Gastrocnemius medialis (tissue), 4 donors: Measurements from ENCODE around the gene MAPKAP1. TPM values are rescaled to one million over a fixed set of nuclear protein-coding genes. Genes with fewer than 3 reads are reported as not detected.
"Not testable (repeated sequence)": the region's sequence is repeated elsewhere in the genome, so short reads cannot be mapped to it uniquely, and the experiment has no call there.

Source experiments
- ATAC-seq, 2 donors: fragments of 150-250 bp; one replicate each; pipeline ENCODE4 v1.9.1; 2016
- DNase-seq, 2 donors: peaks; one replicate each; pipeline ENCODE4 v3.0.0-alpha.2; 2019
- H3K27ac ChIP-seq, 4 donors: fragments of 200-600 bp; sonication (generic); 1 replicate in 1 of 4; 2 replicates in 3 of 4; pipeline ENCODE4 v1.5.1; 2016 to 2018; ENCODE audit warnings: mild to moderate bottlenecking in 2 of 4, moderate library complexity in 1 of 4
- H3K27me3 ChIP-seq, 3 donors: fragments of 200-600 bp; sonication (generic) in 2 of 3; 1 replicate in 1 of 3; 2 replicates in 2 of 3; pipeline versions ENCODE4 v1.5.1 to v1.6.0; 2016 to 2019; ENCODE audit warnings: mild to moderate bottlenecking in 1 of 3, moderate library complexity in 1 of 3
- H3K36me3 ChIP-seq, 2 donors: fragments of 200-600 bp; sonication (generic) in 1 of 2; one replicate each; pipeline ENCODE4 v1.5.1; 2017 to 2018
- H3K4me1 ChIP-seq, 2 donors: fragments of 200-600 bp; sonication (generic) in 1 of 2; one replicate each; pipeline ENCODE4 v1.5.1; 2016 to 2017; ENCODE audit warnings: mild to moderate bottlenecking in 2 of 2
- H3K4me3 ChIP-seq, 4 donors: fragments of 200-600 bp; sonication (generic) in 3 of 4; 1 replicate in 1 of 4; 2 replicates in 3 of 4; pipeline ENCODE4 v1.5.1; 2016 to 2019; ENCODE audit warnings: mild to moderate bottlenecking in 2 of 4
- H3K9me3 ChIP-seq, 3 donors: fragments of 200-600 bp; sonication (generic) in 2 of 3; 1 replicate in 1 of 3; 2 replicates in 2 of 3; pipeline ENCODE4 v1.5.1; 2016 to 2019
- CTCF ChIP-seq, 5 experiments: fragments of 450-650 bp in 3 of 5; fragments of 200-600 bp in 2 of 5; sonication (generic) in 2 of 5; IDR thresholded peaks in 4 of 5; conservative IDR thresholded peaks in 1 of 5; 1 replicate in 4 of 5; 2 replicates in 1 of 5; pipeline ENCODE4 v1.5.1; 2016 to 2019; ENCODE audit warnings: antibody characterized with exemption in 5 of 5, mild to moderate bottlenecking in 3 of 5, moderate library complexity in 3 of 5
- POLR2A ChIP-seq, 2 donors: fragments of 450-650 bp; IDR thresholded peaks; one replicate each; pipeline ENCODE4 v1.6.1; 2017; ENCODE audit warnings: antibody characterized with exemption in 2 of 2, mild to moderate bottlenecking in 2 of 2, moderate library complexity in 2 of 2
- in situ Hi-C, 4 donors: fragments of 200-750 bp; cut with MboI; loops; one replicate each; pipeline versions ENCODE4 v1.15.0 to v1.8.0; 2017; ENCODE audit warnings: low sequenced_read_pairs in 4 of 4
- intact Hi-C: fragments of 100-400 bp; cut with DNase I; formaldehyde crosslinking; loops from one replicate; pipeline ENCODE4 v1.15.1; 2023; ENCODE audit warnings: low total_unique reads
- total RNA-seq, 4 donors: library from RNA; depleted of rRNA; stranded (reverse); fragments of >200 nt; gene quantifications; one replicate each; pipeline versions ENCODE4 v1.1.0 to v1.2.3, GENCODE V29; 2016

Gene MAPKAP1
- total RNA-seq, 4 donors from 2014 or later = 58.2 to 123 (median 104) TPM

GRCh38 chr9:125699870-125700269 is 7.1 kb downstream of the MAPKAP1 start:
- Histone ChIP-seq H3K9me3 (no peaks in the 10 kb centered on the region), H3K27ac (no peak overlapping the region), H3K4me1 (peaks cover 9 to 20% of the 10 kb centered on the region in 2 donors), H3K27me3 (no peaks in the 10 kb centered on the region), H3K36me3 (no peaks in the 10 kb centered on the region), H3K4me3 (no peak overlapping the region)
- DNase-seq = no peak
- intact Hi-C loops (no loop called here), in situ Hi-C loops (no loop called here)
- ATAC-seq = no peak
- TF ChIP-seq POLR2A (IDR thresholded peaks at IDR 0.05) (no peak), CTCF (IDR thresholded peaks at IDR 0.05 in 4 of 5, conservative IDR thresholded peaks at IDR 0.05 in 1 of 5) (no peak)

DNA sequence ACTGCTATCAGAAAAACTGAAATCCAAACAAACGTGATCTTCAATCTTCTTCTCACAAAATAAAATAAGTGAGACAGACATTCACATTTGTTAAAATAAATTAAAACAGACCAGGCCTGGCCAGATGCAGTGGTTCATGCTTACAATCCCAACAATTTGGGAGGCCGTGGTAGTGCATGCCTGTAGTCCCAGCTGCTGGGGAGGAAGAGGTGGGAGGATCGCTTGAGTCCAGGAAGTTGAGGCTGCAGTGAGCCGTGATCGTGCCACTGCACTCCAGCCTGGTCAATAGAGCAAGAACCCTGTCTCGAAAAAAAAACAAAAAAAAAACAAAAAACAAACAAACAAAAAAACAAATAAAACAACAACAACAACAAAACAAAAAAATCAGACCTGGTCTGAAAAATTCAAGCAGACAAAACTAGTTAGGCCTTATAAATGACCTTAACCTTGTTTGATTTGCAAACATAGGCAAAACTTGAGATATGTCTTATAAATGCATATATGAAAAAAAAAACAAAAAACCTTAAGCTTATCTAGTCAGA is 10.8 kb downstream of the MAPKAP1 start:
- DNase-seq = no peak
- no peaks in the 10 kb centered on the region for H3K27me3 ChIP-seq
- no peak overlapping the region for H3K4me3 ChIP-seq
- in situ Hi-C loops = no loop called here
- no peak overlapping the region for H3K27ac ChIP-seq
- ATAC-seq = no peak
- intact Hi-C loops = no loop called here
- TF ChIP-seq CTCF (IDR thresholded peaks at IDR 0.05 in 4 of 5, conservative IDR thresholded peaks at IDR 0.05 in 1 of 5) (no peak), POLR2A (IDR thresholded peaks at IDR 0.05) (no peak)
- no peaks in the 10 kb centered on the region for H3K36me3 ChIP-seq
- peaks cover 0 to 17% of the 10 kb centered on the region in 2 donors for H3K4me1 ChIP-seq
- H3K9me3 ChIP-seq = no peaks in the 10 kb centered on the region

DNA sequence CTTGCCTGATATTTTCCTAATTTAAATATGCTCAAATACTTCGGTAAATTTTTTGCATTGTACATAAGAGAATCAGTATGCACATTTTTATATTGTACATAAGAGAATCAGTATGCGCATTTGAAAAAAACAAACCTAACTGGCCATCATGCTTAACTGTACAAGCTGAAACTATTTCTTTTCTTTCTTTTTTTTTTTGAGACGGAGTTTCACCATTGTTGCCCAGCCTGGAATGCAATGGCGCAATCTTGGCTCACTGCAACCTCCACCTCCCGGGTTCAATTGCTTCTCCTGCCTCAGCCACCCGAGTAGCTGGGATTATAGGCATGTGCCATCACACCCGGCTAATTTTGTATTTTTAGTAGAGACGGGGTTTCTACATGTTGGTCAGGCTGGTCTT is 11.5 kb downstream of the MAPKAP1 start:
- DNase-seq, H3K4me3 ChIP-seq, ATAC-seq, intact Hi-C loops, H3K9me3 ChIP-seq, H3K36me3 ChIP-seq, in situ Hi-C loops, H3K27ac ChIP-seq, H3K27me3 ChIP-seq: not testable (repeated sequence)
- H3K4me1 ChIP-seq = peaks cover 0 to 17% of the 10 kb centered on the region in 2 donors

DNA sequence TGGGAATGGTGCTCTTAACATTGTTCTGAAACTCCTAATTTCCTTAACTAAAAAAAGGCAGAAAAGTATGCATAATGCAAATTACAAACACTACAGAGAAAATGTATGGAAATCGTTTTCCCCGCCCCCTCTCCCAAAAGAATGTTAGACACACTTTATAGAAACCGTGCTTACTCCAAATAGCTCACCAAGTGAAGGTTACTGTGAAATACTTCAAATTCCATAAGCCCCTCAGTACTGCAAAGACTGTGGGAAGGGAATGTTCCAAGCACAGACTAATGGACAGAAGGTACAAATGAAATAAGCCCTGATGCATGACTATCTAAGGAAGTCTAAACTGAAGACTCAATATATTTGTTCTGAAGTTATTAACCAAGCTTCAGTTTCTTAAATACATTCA is 12.5 kb downstream of the MAPKAP1 start:
- Histone ChIP-seq H3K27me3 (no peaks in the 10 kb centered on the region), H3K27ac (no peak overlapping the region), H3K9me3 (no peaks in the 10 kb centered on the region), H3K4me1 (peaks cover 0 to 17% of the 10 kb centered on the region in 2 donors), H3K36me3 (no peaks in the 10 kb centered on the region), H3K4me3 (no peak overlapping the region)
- ATAC-seq (no peak), DNase-seq (no peak)
- intact Hi-C loops (no loop called here), in situ Hi-C loops (no loop called here)
- TF ChIP-seq CTCF (IDR thresholded peaks at IDR 0.05 in 4 of 5, conservative IDR thresholded peaks at IDR 0.05 in 1 of 5) = no peak
- no peak for TF ChIP-seq POLR2A (IDR thresholded peaks at IDR 0.05)

- peaks cover 0 to 17% of the 10 kb centered on the region in 2 donors for H3K4me1 ChIP-seq
- H3K27me3 ChIP-seq, in situ Hi-C loops, intact Hi-C loops, DNase-seq, ATAC-seq, H3K27ac ChIP-seq, H3K36me3 ChIP-seq, H3K9me3 ChIP-seq, H3K4me3 ChIP-seq: not testable (repeated sequence)
These were observed 13.5 kb downstream of the MAPKAP1 start for GRCh38 chr9:125693492-125693891.

DNA sequence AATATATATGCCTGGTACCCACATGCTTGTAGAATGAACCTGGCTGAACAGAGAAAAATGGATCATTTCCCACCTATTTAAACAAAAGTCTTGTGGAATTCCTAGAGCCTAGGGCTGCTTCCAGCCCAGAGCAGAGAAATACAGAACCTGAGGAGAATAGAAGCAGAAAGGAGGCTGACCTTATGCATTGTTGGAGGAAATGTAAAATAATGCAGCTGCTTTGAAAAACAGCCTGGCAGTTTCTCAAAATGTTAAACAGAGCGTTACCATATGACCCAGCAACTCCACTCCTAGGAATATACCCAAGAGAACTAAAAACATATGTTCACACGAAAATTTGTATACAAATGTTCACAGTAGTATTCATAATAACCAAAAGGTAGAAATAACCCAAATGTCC is 15.1 kb downstream of the MAPKAP1 start:
- no peaks in the 10 kb centered on the region for H3K36me3 ChIP-seq
- in situ Hi-C loops = no loop called here
- no peaks in the 10 kb centered on the region for H3K27me3 ChIP-seq
- intact Hi-C loops = no loop called here
- peaks cover 0 to 17% of the 10 kb centered on the region in 2 donors for H3K4me1 ChIP-seq
- no peak for TF ChIP-seq POLR2A (IDR thresholded peaks at IDR 0.05)
- no peak for TF ChIP-seq CTCF (IDR thresholded peaks at IDR 0.05 in 4 of 5, conservative IDR thresholded peaks at IDR 0.05 in 1 of 5)
- ATAC-seq (no peak), DNase-seq (no peak)
- H3K4me3 ChIP-seq = no peak overlapping the region
- H3K9me3 ChIP-seq = no peaks in the 10 kb centered on the region
- no peak overlapping the region for H3K27ac ChIP-seq
